ENCODE data around the gene TBX2.

The TBX2 gene

GRCh38 chr17:61454381-61455323 lies 55.0 kb downstream of the TBX2 start:
- DNase-seq (ENCODE audit: low read depth) = no peak

GRCh38 chr17:61455324-61456060 lies 55.8 kb downstream of the TBX2 start:
- no peak for DNase-seq (ENCODE audit: low read depth)

GRCh38 chr17:61456061-61456681 lies 56.5 kb downstream of the TBX2 start:
- DNase-seq (ENCODE audit: low read depth) = no peak

GRCh38 chr17:61456688-61457225 lies 57.1 kb downstream of the TBX2 start:
- no peak for DNase-seq (ENCODE audit: low read depth)

GRCh38 chr17:61457226-61457983 lies 57.8 kb downstream of the TBX2 start:
- DNase-seq (ENCODE audit: low read depth) = no peak

- no peak for DNase-seq (ENCODE audit: low read depth)
Observed at GRCh38 chr17:61458000-61458399, 58.4 kb downstream of the TBX2 start.

- no peak for DNase-seq (ENCODE audit: low read depth)
Observed at GRCh38 chr17:61458421-61459141, 58.9 kb downstream of the TBX2 start.
